Naive thymus-derived CD4-positive, alpha-beta T cell (primary cell): Measurements from ENCODE around the gene ENO2. TPM values are rescaled to one million over a fixed set of nuclear protein-coding genes. Genes with fewer than 3 reads are reported as not detected.

Experiments used
- ATAC-seq: fragments of 150-1000 bp; cut with Tn5 transposase; 2 replicates; pipeline ENCODE4 v1.10.0; 2021; ENCODE audit warnings: mild to moderate bottlenecking, moderate library complexity
- CTCF ChIA-PET: fragments of 350-600 bp; sonication (Branson Sonifier 250); formaldehyde crosslinking; loops from one replicate; lab custom pipeline; 2021; ENCODE audit warnings: antibody characterized with exemption; lab: Charles Lee
- POLR2A ChIA-PET: fragments of 350-600 bp; sonication (Branson Sonifier 250); formaldehyde crosslinking; loops from one replicate; lab custom pipeline; 2021; ENCODE audit warnings: antibody characterized with exemption, inconsistent platforms; lab: Charles Lee
- DNase-seq, 9 donors: peaks; one replicate each; pipeline versions ENCODE4 v3.0.0 to v3.0.0-alpha.2; 2020 to 2022; ENCODE audit warnings: mixed read lengths in 1 of 9
- H3K27ac ChIP-seq: one replicate; pipeline ENCODE4 v1.7.0; 2013; ENCODE audit warnings: mild to moderate bottlenecking, low read depth, low read length, moderate library complexity
- H3K27me3 ChIP-seq, 2 donors: one replicate each; pipeline ENCODE4 v1.7.0; 2013; ENCODE audit warnings: low read length in 2 of 2, mild to moderate bottlenecking in 2 of 2, moderate library complexity in 2 of 2; ENCODE audit not compliant: control insufficient read depth in 2 of 2, insufficient read depth in 2 of 2
- H3K36me3 ChIP-seq, 3 experiments: 1 replicate in 2 of 3; 2 replicates in 1 of 3; pipeline ENCODE4 v1.7.0; 2013; ENCODE audit warnings: low read length in 3 of 3, mild to moderate bottlenecking in 3 of 3, moderate library complexity in 1 of 3; ENCODE audit not compliant: insufficient read depth in 3 of 3, control insufficient read depth in 2 of 3
- H3K4me1 ChIP-seq, 2 donors: one replicate each; pipeline ENCODE4 v1.7.0; 2013; ENCODE audit warnings: low read length in 2 of 2, mild to moderate bottlenecking in 2 of 2, moderate library complexity in 1 of 2; ENCODE audit not compliant: control insufficient read depth in 2 of 2, insufficient read depth in 2 of 2
- H3K4me3 ChIP-seq: 2 replicates; pipeline ENCODE4 v1.7.0; 2013; ENCODE audit warnings: mild to moderate bottlenecking, low read length
- H3K9me3 ChIP-seq, 3 experiments: 1 replicate in 2 of 3; 2 replicates in 1 of 3; pipeline ENCODE4 v1.7.0; 2013; ENCODE audit warnings: low read length in 3 of 3; ENCODE audit not compliant: control insufficient read depth in 2 of 3
- H3K27ac Mint-ChIP-seq, 9 donors: one replicate each; pipeline ENCODE4 v1.8.0; 2020 to 2022; ENCODE audit warnings: mixed read lengths in 9 of 9, mild to moderate bottlenecking in 8 of 9, moderate library complexity in 5 of 9, inconsistent platforms in 2 of 9
- H3K27me3 Mint-ChIP-seq, 5 donors: one replicate each; pipeline ENCODE4 v1.8.0; 2021 to 2022; ENCODE audit warnings: mixed read lengths in 5 of 5, mild to moderate bottlenecking in 1 of 5
- H3K36me3 Mint-ChIP-seq, 5 donors: one replicate each; pipeline ENCODE4 v1.8.0; 2020 to 2022; ENCODE audit warnings: mixed read lengths in 5 of 5, mild to moderate bottlenecking in 3 of 5, inconsistent platforms in 1 of 5
- H3K4me1 Mint-ChIP-seq, 7 donors: one replicate each; pipeline ENCODE4 v1.8.0; 2020 to 2022; ENCODE audit warnings: mixed read lengths in 7 of 7, mild to moderate bottlenecking in 3 of 7, inconsistent platforms in 1 of 7
- H3K4me3 Mint-ChIP-seq, 10 donors: one replicate each; pipeline ENCODE4 v1.8.0; 2020 to 2022; ENCODE audit warnings: mild to moderate bottlenecking in 10 of 10, mixed read lengths in 10 of 10, moderate library complexity in 6 of 10, inconsistent platforms in 2 of 10
- H3K9me3 Mint-ChIP-seq, 11 donors: one replicate each; pipeline ENCODE4 v1.8.0; 2020 to 2022; ENCODE audit warnings: mixed read lengths in 11 of 11, mild to moderate bottlenecking in 4 of 11, inconsistent platforms in 1 of 11, moderate library complexity in 1 of 11
- intact Hi-C, 2 donors: fragments of 100-400 bp; cut with micrococcal nuclease; formaldehyde crosslinking; loops; one replicate each; pipeline ENCODE4 v1.15.1; 2023
- microRNA-seq: library from miRNA; unstranded; fragments of <30 nt; microRNA quantifications from one replicate; pipeline ENCODE4 v1.2.0, GENCODE V29; 2022; ENCODE audit warnings: borderline microRNAs expressed
- polyA plus RNA-seq, 2 donors: library from polyadenylated mRNA; unstranded; fragments of 300-500 nt; fragmentation: Illumina TruSeq; gene quantifications; one replicate each; pipeline ENCODE4 v1.2.3, GENCODE V29; 2021
- total RNA-seq, 6 experiments: library from RNA in 5 of 6; stranded (reverse) in 5 of 6; gene quantifications; 1 replicate in 5 of 6; 2 replicates in 1 of 6; pipeline ENCODE4 v1.2.3 and lab custom pipeline; 2021 to 2026

ENO2 gene
- total and polyA plus RNA-seq, 7 experiments from 2014 or later, result 22.5 to 193 (median 90.6) TPM

GRCh38 chr12:6966351-6966750 lies 52.0 kb downstream of the ENO2 start:
- H3K9me3 ChIP-seq, result no peaks in the 10 kb centered on the region
- peaks cover 34 to 48% of the 10 kb centered on the region in 2 donors for H3K4me1 ChIP-seq
- intact Hi-C loops, result no loop called here
- peaks cover 8 to 26% (median 17%) of the 10 kb centered on the region in 5 donors for H3K36me3 Mint-ChIP-seq
- H3K27me3 Mint-ChIP-seq, result no peaks in the 10 kb centered on the region
- H3K36me3 ChIP-seq, result peaks cover 18 to 43% (median 26%) of the 10 kb centered on the region in 3 experiments
- ChIA-PET CTCF (interaction anchor here (0.7 to 11.1 kb wide), 8 partner anchors 19 to 147 kb away, joined by 3 to 460 read pairs (median 7); partner anchors contain the start of genes C12orf57, PTPN6, RNU7-1 and SPSB2), POLR2A (interaction anchor here (0.7 to 13.5 kb wide), 9 partner anchors 10 to 142 kb away, joined by 3 to 1270 read pairs (median 3); partner anchors contain the start of genes C12orf57, PTPN6, RNU7-1 and SPSB2)
- H3K27me3 ChIP-seq, result no peaks in the 10 kb centered on the region
- no peaks in the 10 kb centered on the region for H3K9me3 Mint-ChIP-seq
- peak overlapping the region in 1 of 10 donors; percentile 51 for H3K4me3 Mint-ChIP-seq
- no peak overlapping the region for H3K27ac ChIP-seq
- no peak for ATAC-seq
- no peak overlapping the region for H3K4me3 ChIP-seq
- H3K4me1 Mint-ChIP-seq, result peaks cover 29 to 54% (median 50%) of the 10 kb centered on the region in 7 donors
- no peak for DNase-seq
- peak overlapping the region in 5 of 9 donors; percentile 55 to 95 (median 66) for H3K27ac Mint-ChIP-seq

- Histone ChIP-seq H3K36me3 (peaks cover 18 to 44% (median 26%) of the 10 kb centered on the region in 3 experiments), H3K27me3 (no peaks in the 10 kb centered on the region), H3K9me3 (no peaks in the 10 kb centered on the region), H3K4me1 (peaks cover 30 to 48% of the 10 kb centered on the region in 2 donors), H3K4me3 (no peak overlapping the region), H3K27ac (peak overlapping the region; percentile 19)
- Mint-ChIP-seq H3K4me3 (no peak overlapping the region), H3K27me3 (no peaks in the 10 kb centered on the region), H3K36me3 (peaks cover 8 to 29% (median 16%) of the 10 kb centered on the region in 5 donors), H3K9me3 (no peaks in the 10 kb centered on the region), H3K4me1 (peaks cover 31 to 57% (median 52%) of the 10 kb centered on the region in 7 donors), H3K27ac (peak overlapping the region in 3 of 9 donors; percentile 30 to 45 (median 43))
- DNase-seq, result no peak
- intact Hi-C loops, result no loop called here
- CTCF ChIA-PET, result interaction anchor here (1.1 to 3.2 kb wide), 9 partner anchors 16 to 144 kb away, joined by 3 to 40 read pairs (median 6); partner anchors contain the start of genes C12orf57, PTPN6 and RNU7-1
- POLR2A ChIA-PET, result interaction anchor here (0.6 to 5.6 kb wide), 12 partner anchors 8 to 140 kb away, joined by 3 to 123 read pairs (median 4); partner anchors contain the start of genes C12orf57, PTPN6, RNU7-1 and TPI1
- no peak for ATAC-seq
Measured at GRCh38 chr12:6967651-6968100, 53.3 kb downstream of the ENO2 start.

GRCh38 chr12:6968426-6968825 lies 54.0 kb downstream of the ENO2 start:
- no peaks in the 10 kb centered on the region for H3K27me3 Mint-ChIP-seq
- ChIA-PET POLR2A (interaction anchor here (0.8 to 5.6 kb wide), 14 partner anchors 9 to 140 kb away, joined by 3 to 123 read pairs (median 4); partner anchors contain the start of genes C12orf57, PTPN6, RNU7-1 and TPI1), CTCF (interaction anchor here (1.0 to 3.2 kb wide), 11 partner anchors 16 to 143 kb away, joined by 3 to 40 read pairs (median 5); partner anchors contain the start of genes C12orf57, PTPN6 and RNU7-1)
- peaks cover 30 to 47% of the 10 kb centered on the region in 2 donors for H3K4me1 ChIP-seq
- H3K4me3 Mint-ChIP-seq, result peak overlapping the region; percentile 21 to 100 (median 96)
- H3K9me3 ChIP-seq, result no peaks in the 10 kb centered on the region
- H3K36me3 ChIP-seq, result peaks cover 18 to 47% (median 26%) of the 10 kb centered on the region in 3 experiments
- intact Hi-C loops, result no loop called here
- ATAC-seq (no peak), DNase-seq (no peak)
- peak overlapping the region in 8 of 9 donors; percentile 82 to 100 (median 94) for H3K27ac Mint-ChIP-seq
- H3K27me3 ChIP-seq, result no peaks in the 10 kb centered on the region
- peaks cover 31 to 63% (median 59%) of the 10 kb centered on the region in 7 donors for H3K4me1 Mint-ChIP-seq
- H3K27ac ChIP-seq, result no peak overlapping the region
- no peaks in the 10 kb centered on the region for H3K9me3 Mint-ChIP-seq
- H3K36me3 Mint-ChIP-seq, result peaks cover 8 to 30% (median 16%) of the 10 kb centered on the region in 5 donors
- no peak overlapping the region for H3K4me3 ChIP-seq

GRCh38 chr12:6970096-6970527 lies 55.7 kb downstream of the ENO2 start:
- Mint-ChIP-seq H3K4me1 (peaks cover 30 to 55% (median 50%) of the 10 kb centered on the region in 7 donors), H3K4me3 (peak overlapping the region; percentile 94 to 100 (median 100)), H3K27ac (peak overlapping the region; percentile 93 to 100 (median 99)), H3K27me3 (no peaks in the 10 kb centered on the region), H3K9me3 (no peaks in the 10 kb centered on the region), H3K36me3 (peaks cover 8 to 30% (median 14%) of the 10 kb centered on the region in 5 donors)
- Histone ChIP-seq H3K27me3 (no peaks in the 10 kb centered on the region), H3K36me3 (peaks cover 27 to 62% (median 34%) of the 10 kb centered on the region in 3 experiments), H3K4me1 (peaks cover 23 to 33% of the 10 kb centered on the region in 2 donors), H3K4me3 (peak overlapping the region; percentile 93), H3K27ac (peak overlapping the region; percentile 94), H3K9me3 (no peaks in the 10 kb centered on the region)
- CTCF ChIA-PET, result interaction anchor here (0.6 to 3.2 kb wide), 2 partner anchors 25 to 88 kb away, joined by 3 to 40 read pairs; partner anchors contain the start of genes C12orf57 and RNU7-1
- peak; percentile 1 for ATAC-seq
- intact Hi-C loops, result loop anchor here (1.0 to 5.0 kb wide), 19 partner anchors 9 to 307 kb away; partner anchors contain the start of genes C12orf57 (in 2 of the 2), LPCAT3 (in 2 of the 2), MLF2 (in 2 of the 2) and SPSB2 (in 2 of the 2)
- POLR2A ChIA-PET, result interaction anchor here (0.6 to 5.6 kb wide), 7 partner anchors 11 to 281 kb away, joined by 3 to 123 read pairs (median 21); partner anchors contain the start of genes C12orf57, PTPN6, RNU7-1 and ZNF384
- no peak for DNase-seq

Small RNA genes within 50 kb of the gene (microRNA-seq; reads per million reads assigned to microRNA genes)
- gene MIR141 (163 reads per million, percentile 60 among the genes with 10 or more reads in this experiment), gene MIR200C (341 reads per million, percentile 69 among the genes with 10 or more reads in this experiment)

Other genes with a start within 250 kb of the ENO2 start
- 10 to 100 TPM; 62.8 to 98.2 (median 85.4) TPM for gene ZNF384, start 225.2 kb upstream of the ENO2 start, total RNA-seq
- gene ZNF384, start 225.2 kb upstream of the ENO2 start, polyA plus RNA-seq, result 10 to 100 TPM; 23.8 to 36.8 TPM
- 1 to 10 TPM in 3 of 5 experiments, under 1 TPM in 1, not detected in 1; 0.64 to 1.7 (median 1.2) TPM for gene PIANP, start 213.8 kb upstream of the ENO2 start, total RNA-seq
- gene PIANP, start 213.8 kb upstream of the ENO2 start, polyA plus RNA-seq, result under 1 TPM; 0.22 to 0.53 TPM
- 10 to 100 TPM; 21.9 to 38.7 (median 30.1) TPM for gene COPS7A, start 190.5 kb upstream of the ENO2 start, total RNA-seq
- 10 to 100 TPM; 43.0 to 48.0 TPM for gene COPS7A, start 190.5 kb upstream of the ENO2 start, polyA plus RNA-seq
- 100 to 1,000 TPM in 3 of 5 experiments, 10 to 100 TPM in 2; 84.6 to 141 (median 117) TPM for gene MLF2, start 161.4 kb upstream of the ENO2 start, total RNA-seq
- 100 to 1,000 TPM; 122 to 134 TPM for gene MLF2, start 161.4 kb upstream of the ENO2 start, polyA plus RNA-seq
- 100 to 1,000 TPM in 1 of 5 experiments, 10 to 100 TPM in 1, 1 to 10 TPM in 3; 1.4 to 125 (median 3.5) TPM for gene PTMS, start 148.2 kb upstream of the ENO2 start, total RNA-seq
- gene PTMS, start 148.2 kb upstream of the ENO2 start, polyA plus RNA-seq, result not detected
- gene LAG3, start 142.1 kb upstream of the ENO2 start, total RNA-seq, result 10 to 100 TPM in 1 of 5 experiments, 1 to 10 TPM in 2, under 1 TPM in 2; 0.64 to 46.5 (median 1.7) TPM
- under 1 TPM; 0.26 to 0.69 TPM for gene LAG3, start 142.1 kb upstream of the ENO2 start, polyA plus RNA-seq
- gene CD4, start 125.1 kb upstream of the ENO2 start, total RNA-seq, result 100 to 1,000 TPM; 164 to 267 (median 246) TPM
- gene CD4, start 125.1 kb upstream of the ENO2 start, polyA plus RNA-seq, result 100 to 1,000 TPM; 364 to 576 TPM
- gene GPR162, start 92.8 kb upstream of the ENO2 start, total RNA-seq, result 10 to 100 TPM in 1 of 5 experiments, 1 to 10 TPM in 1, under 1 TPM in 3; 0.30 to 10.5 (median 0.38) TPM
- gene GPR162, start 92.8 kb upstream of the ENO2 start, polyA plus RNA-seq, result not detected
- 10 to 100 TPM in 3 of 5 experiments, 1 to 10 TPM in 2; 1.9 to 18.2 (median 10.3) TPM for gene P3H3, start 86.2 kb upstream of the ENO2 start, total RNA-seq
- 1 to 10 TPM; 1.5 to 1.9 TPM for gene P3H3, start 86.2 kb upstream of the ENO2 start, polyA plus RNA-seq
- 10 to 100 TPM in 2 of 5 experiments, 1 to 10 TPM in 2, under 1 TPM in 1; 0.63 to 11.8 (median 3.2) TPM for gene GNB3, start 73.7 kb upstream of the ENO2 start, total RNA-seq
- gene GNB3, start 73.7 kb upstream of the ENO2 start, polyA plus RNA-seq, result under 1 TPM in 1 of 2 donors, not detected in 1; 0.23 TPM
- gene CDCA3, start 63.3 kb upstream of the ENO2 start, total RNA-seq, result 10 to 100 TPM in 1 of 5 experiments, 1 to 10 TPM in 3, under 1 TPM in 1; 0.64 to 55.6 (median 1.8) TPM
- under 1 TPM in 1 of 2 donors, not detected in 1; 0.94 TPM for gene CDCA3, start 63.3 kb upstream of the ENO2 start, polyA plus RNA-seq
- 100 to 1,000 TPM in 1 of 5 experiments, 10 to 100 TPM in 4; 58.0 to 134 (median 71.1) TPM for gene USP5, start 62.4 kb upstream of the ENO2 start, total RNA-seq
- 10 to 100 TPM; 51.9 to 71.5 TPM for gene USP5, start 62.4 kb upstream of the ENO2 start, polyA plus RNA-seq
- 1,000 to 10,000 TPM in 1 of 5 experiments, 100 to 1,000 TPM in 3, 10 to 100 TPM in 1; 89.7 to 1,293 (median 134) TPM for gene TPI1, start 47.0 kb upstream of the ENO2 start, total RNA-seq
- gene TPI1, start 47.0 kb upstream of the ENO2 start, polyA plus RNA-seq, result 100 to 1,000 TPM; 330 to 435 TPM
- 10 to 100 TPM in 3 of 5 experiments, 1 to 10 TPM in 2; 5.1 to 20.2 (median 11.2) TPM for gene SPSB2, start 41.3 kb upstream of the ENO2 start, total RNA-seq
- gene SPSB2, start 41.3 kb upstream of the ENO2 start, polyA plus RNA-seq, result 10 to 100 TPM; 10.8 to 14.5 TPM
- gene LRRC23, start 9.8 kb upstream of the ENO2 start, total RNA-seq, result 10 to 100 TPM in 1 of 5 experiments, 1 to 10 TPM in 4; 6.6 to 12.1 (median 7.3) TPM
- 1 to 10 TPM; 4.5 to 5.4 TPM for gene LRRC23, start 9.8 kb upstream of the ENO2 start, polyA plus RNA-seq
- gene ATN1, start 13.4 kb downstream of the ENO2 start, total RNA-seq, result 10 to 100 TPM; 29.5 to 42.2 (median 34.4) TPM
- gene ATN1, start 13.4 kb downstream of the ENO2 start, polyA plus RNA-seq, result 1 to 10 TPM in 1 of 2 donors, under 1 TPM in 1; 0.95 to 2.0 TPM
- not detected for gene RNU7-1, start 29.2 kb downstream of the ENO2 start, total RNA-seq
- not detected for gene RNU7-1, start 29.2 kb downstream of the ENO2 start, polyA plus RNA-seq
- gene C12orf57, start 29.4 kb downstream of the ENO2 start, total RNA-seq, result 100 to 1,000 TPM; 148 to 592 (median 362) TPM
- gene C12orf57, start 29.4 kb downstream of the ENO2 start, polyA plus RNA-seq, result 100 to 1,000 TPM; 394 to 401 TPM
- 100 to 1,000 TPM; 141 to 390 (median 242) TPM for gene PTPN6, start 36.8 kb downstream of the ENO2 start, total RNA-seq
- gene PTPN6, start 36.8 kb downstream of the ENO2 start, polyA plus RNA-seq, result 100 to 1,000 TPM; 210 to 387 TPM
- 100 to 1,000 TPM; 132 to 209 (median 146) TPM for gene PHB2, start 56.1 kb downstream of the ENO2 start, total RNA-seq
- gene PHB2, start 56.1 kb downstream of the ENO2 start, polyA plus RNA-seq, result 100 to 1,000 TPM; 113 to 121 TPM
- 10 to 100 TPM; 25.7 to 69.5 (median 63.2) TPM for gene EMG1, start 56.3 kb downstream of the ENO2 start, total RNA-seq
- 10 to 100 TPM; 64.1 to 72.5 TPM for gene EMG1, start 56.3 kb downstream of the ENO2 start, polyA plus RNA-seq
- gene LPCAT3, start 103.9 kb downstream of the ENO2 start, total RNA-seq, result 10 to 100 TPM; 16.7 to 37.9 (median 27.1) TPM
- 10 to 100 TPM; 20.5 to 28.4 TPM for gene LPCAT3, start 103.9 kb downstream of the ENO2 start, polyA plus RNA-seq
- 1 to 10 TPM; 2.0 to 3.9 (median 3.0) TPM for gene C1S, start 146.1 kb downstream of the ENO2 start, total RNA-seq
- gene C1S, start 146.1 kb downstream of the ENO2 start, polyA plus RNA-seq, result not detected
- 1 to 10 TPM; 1.6 to 7.2 (median 4.8) TPM for gene C1R, start 177.9 kb downstream of the ENO2 start, total RNA-seq
- gene C1R, start 177.9 kb downstream of the ENO2 start, polyA plus RNA-seq, result 1 to 10 TPM; 1.0 to 2.9 TPM
- gene C1RL, start 194.6 kb downstream of the ENO2 start, total RNA-seq, result 10 to 100 TPM; 18.5 to 38.6 (median 24.4) TPM
- gene C1RL, start 194.6 kb downstream of the ENO2 start, polyA plus RNA-seq, result 1 to 10 TPM; 2.9 to 4.4 TPM
- 1 to 10 TPM in 1 of 5 experiments, under 1 TPM in 2, not detected in 2; 0.46 to 1.4 (median 0.50) TPM for gene RBP5, start 214.3 kb downstream of the ENO2 start, total RNA-seq
- gene RBP5, start 214.3 kb downstream of the ENO2 start, polyA plus RNA-seq, result not detected
- gene CLSTN3, start 215.8 kb downstream of the ENO2 start, total RNA-seq, result 10 to 100 TPM; 20.2 to 76.3 (median 38.7) TPM
- gene CLSTN3, start 215.8 kb downstream of the ENO2 start, polyA plus RNA-seq, result 1 to 10 TPM; 1.1 to 4.9 TPM